ENCODE results near the gene GPR171. TPM values are rescaled to one million over a fixed set of nuclear protein-coding genes. Genes with fewer than 3 reads are reported as not detected.
A peak's percentile ranks its signal among the peaks of the same experiment; 100 is the strongest.

Gene GPR171
- total RNA-seq, 1 donor from 2014 or later = 1.3 TPM

- H3K27me3 ChIP-seq (ENCODE audit: low read depth) = no peaks in the 10 kb centered on the region
- intact Hi-C loops (cut with DNase I) = loop anchor here (5.0 kb wide), 1 partner anchor 50 kb away; the partner anchor contains the start of gene P2RY14
- ATAC-seq (peak; percentile 23 to 31), DNase-seq (no peak)
- H3K9me3 ChIP-seq = no peaks in the 10 kb centered on the region
- H3K4me3 ChIP-seq = no peak overlapping the region
- H3K36me3 ChIP-seq = no peaks in the 10 kb centered on the region
- TF ChIP-seq CTCF (IDR thresholded peaks at IDR 0.05) = no peak
- H3K27ac ChIP-seq = no peak overlapping the region
- H3K4me1 ChIP-seq = peaks cover 18% of the 10 kb centered on the region
These were observed 24.3 kb upstream of the GPR171 start for GRCh38 chr3:151227266-151227806.

- Histone ChIP-seq H3K36me3 (no peaks in the 10 kb centered on the region), H3K4me3 (no peak overlapping the region), H3K27ac (no peak overlapping the region), H3K4me1 (peaks cover 18% of the 10 kb centered on the region), H3K27me3 (ENCODE audit: low read depth) (no peaks in the 10 kb centered on the region), H3K9me3 (no peaks in the 10 kb centered on the region)
- intact Hi-C loops (cut with DNase I) = loop anchor here (5.0 kb wide), 1 partner anchor 50 kb away; the partner anchor contains the start of gene P2RY14
- DNase-seq (no peak), ATAC-seq (no peak)
- TF ChIP-seq CTCF (IDR thresholded peaks at IDR 0.05) = no peak
These were observed 23.8 kb upstream of the GPR171 start for GRCh38 chr3:151226825-151227224.

- no peak for DNase-seq
- H3K27me3 ChIP-seq (ENCODE audit: low read depth) = no peaks in the 10 kb centered on the region
- peaks cover 16% of the 10 kb centered on the region for H3K4me1 ChIP-seq
- ATAC-seq = no peak
- intact Hi-C loops (cut with DNase I) = loop anchor here (5.0 kb wide), 1 partner anchor 51 kb away; the partner anchor contains the start of gene P2RY14
- no peak for TF ChIP-seq CTCF (IDR thresholded peaks at IDR 0.05)
- no peak overlapping the region for H3K4me3 ChIP-seq
- no peak overlapping the region for H3K27ac ChIP-seq
- no peaks in the 10 kb centered on the region for H3K9me3 ChIP-seq
- no peaks in the 10 kb centered on the region for H3K36me3 ChIP-seq
These were observed 23.1 kb upstream of the GPR171 start for GRCh38 chr3:151226088-151226563.

GRCh38 chr3:151225040-151225975 is 22.3 kb upstream of the GPR171 start:
- Histone ChIP-seq H3K36me3 (no peaks in the 10 kb centered on the region), H3K4me1 (peaks cover 10% of the 10 kb centered on the region), H3K27ac (no peak overlapping the region), H3K4me3 (no peak overlapping the region), H3K27me3 (ENCODE audit: low read depth) (no peaks in the 10 kb centered on the region), H3K9me3 (no peaks in the 10 kb centered on the region)
- no peak for TF ChIP-seq CTCF (IDR thresholded peaks at IDR 0.05)
- no peak for DNase-seq
- ATAC-seq = no peak
- intact Hi-C loops (cut with DNase I) = loop anchor here (5.0 kb wide), 1 partner anchor 52 kb away; the partner anchor contains the start of gene P2RY14

GRCh38 chr3:151224268-151224866 is 21.4 kb upstream of the GPR171 start:
- no peak for TF ChIP-seq CTCF (IDR thresholded peaks at IDR 0.05)
- H3K9me3 ChIP-seq = no peaks in the 10 kb centered on the region
- no peaks in the 10 kb centered on the region for H3K27me3 ChIP-seq (ENCODE audit: low read depth)
- H3K4me1 ChIP-seq = peaks cover 10% of the 10 kb centered on the region
- H3K4me3 ChIP-seq = no peak overlapping the region
- DNase-seq (no peak), ATAC-seq (no peak)
- intact Hi-C loops (cut with DNase I) = no loop called here
- H3K36me3 ChIP-seq = no peaks in the 10 kb centered on the region
- H3K27ac ChIP-seq = no peak overlapping the region

Measured in lower lobe of right lung (tissue), 2 donors.